NCI-H146 treated with DMSO at 0.1 percent for 48 hours (cell line): ENCODE measurements around the gene MAP1A.
"Not testable (repeated sequence)": the region's sequence is repeated elsewhere in the genome, so short reads cannot be mapped to it uniquely, and the experiment has no call there.

ENCODE experiments used
- DNase-seq: peaks from one replicate; lab custom pipeline; 2025; ENCODE audit not compliant: unreplicated experiment; lab: John Stamatoyannopoulos, UW

The MAP1A gene

DNA sequence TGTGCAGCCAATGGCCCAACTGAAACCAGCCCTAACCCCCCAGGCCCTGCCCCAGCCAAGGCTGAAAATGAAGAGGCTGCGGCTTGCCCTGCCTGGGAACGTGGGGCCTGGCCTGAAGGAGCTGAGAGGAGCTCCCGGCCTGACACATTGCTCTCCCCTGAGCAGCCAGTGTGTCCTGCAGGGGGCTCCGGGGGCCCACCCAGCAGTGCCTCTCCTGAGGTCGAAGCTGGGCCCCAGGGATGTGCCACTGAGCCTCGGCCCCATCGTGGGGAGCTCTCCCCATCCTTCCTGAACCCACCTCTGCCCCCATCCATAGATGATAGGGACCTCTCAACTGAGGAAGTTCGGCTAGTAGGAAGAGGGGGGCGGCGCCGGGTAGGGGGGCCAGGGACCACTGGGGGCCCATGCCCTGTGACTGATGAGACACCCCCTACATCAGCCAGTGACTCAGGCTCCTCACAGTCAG is 11.2 kb downstream of the MAP1A start:
- DNase-seq: no peak

DNA sequence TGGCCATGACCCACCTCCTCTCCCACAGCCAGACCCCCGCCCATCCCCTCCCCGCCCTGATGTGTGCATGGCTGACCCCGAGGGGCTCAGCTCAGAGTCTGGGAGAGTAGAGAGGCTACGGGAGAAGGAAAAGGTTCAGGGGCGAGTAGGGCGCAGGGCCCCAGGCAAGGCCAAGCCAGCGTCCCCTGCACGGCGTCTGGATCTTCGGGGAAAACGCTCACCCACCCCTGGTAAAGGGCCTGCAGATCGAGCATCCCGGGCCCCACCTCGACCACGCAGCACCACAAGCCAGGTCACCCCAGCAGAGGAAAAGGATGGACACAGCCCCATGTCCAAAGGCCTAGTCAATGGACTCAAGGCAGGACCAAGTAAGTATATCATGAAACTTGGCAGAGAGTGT is 11.7 kb downstream of the MAP1A start:
- DNase-seq: no peak

DNA sequence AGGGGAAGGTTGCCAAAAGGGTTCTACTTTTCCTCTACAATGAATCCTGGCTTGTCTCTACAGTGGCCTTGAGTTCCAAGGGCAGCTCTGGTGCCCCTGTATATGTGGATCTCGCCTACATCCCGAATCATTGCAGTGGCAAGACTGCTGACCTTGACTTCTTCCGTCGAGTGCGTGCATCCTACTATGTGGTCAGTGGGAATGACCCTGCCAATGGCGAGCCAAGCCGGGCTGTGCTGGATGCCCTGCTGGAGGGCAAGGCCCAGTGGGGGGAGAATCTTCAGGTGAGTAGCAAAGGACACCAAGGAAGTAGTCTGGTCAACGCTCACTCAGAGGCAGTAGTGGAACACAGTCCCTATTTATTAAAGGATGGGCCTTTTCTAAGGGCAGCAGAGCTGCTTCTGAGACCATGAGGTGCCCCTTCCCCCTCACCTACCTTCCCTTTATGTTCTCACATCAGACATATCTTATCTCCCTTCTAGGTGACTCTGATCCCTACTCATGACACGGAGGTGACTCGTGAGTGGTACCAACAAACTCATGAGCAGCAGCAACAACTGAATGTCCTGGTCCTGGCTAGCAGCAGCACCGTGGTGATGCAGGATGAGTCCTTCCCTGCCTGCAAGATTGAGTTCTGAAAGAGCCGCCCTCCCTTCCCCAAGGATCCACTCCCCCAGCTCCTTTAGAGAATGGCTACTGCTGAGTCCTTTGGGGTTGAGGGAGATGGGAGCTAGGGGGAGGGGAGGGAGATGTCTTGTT is 12.4 kb downstream of the MAP1A start:
- DNase-seq: no peak

DNA sequence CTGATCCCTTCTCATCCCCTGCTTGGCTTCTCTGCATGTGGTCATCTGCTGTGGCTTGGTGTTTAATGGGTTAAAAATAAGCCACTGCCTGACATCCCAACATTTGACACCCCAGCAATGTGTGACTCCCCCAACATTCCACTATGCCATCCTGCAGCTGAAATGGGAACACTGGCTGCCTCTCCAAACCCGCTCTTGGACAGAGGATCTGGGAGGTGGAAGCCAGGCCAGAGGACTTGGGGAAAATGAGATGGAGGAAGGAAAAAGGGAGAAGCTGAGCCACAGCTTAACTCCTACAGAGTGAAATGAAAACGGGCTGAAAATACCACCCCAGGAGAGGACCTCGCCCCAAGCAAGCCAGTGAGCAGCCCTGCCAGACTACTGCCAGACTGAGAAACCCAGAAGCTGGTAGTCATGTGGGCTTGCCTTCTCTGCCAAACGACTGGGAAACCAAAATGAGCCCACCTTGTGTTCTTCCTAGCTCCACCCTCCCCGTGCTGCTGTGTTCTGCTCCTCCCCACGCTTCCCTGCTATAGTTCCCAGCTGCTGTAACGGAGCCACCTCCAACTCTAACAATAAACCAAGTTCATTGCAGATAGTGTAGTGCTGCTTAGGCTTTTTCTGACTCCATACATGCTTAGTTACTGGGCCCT is 13.7 kb downstream of the MAP1A start:
- no peak for DNase-seq

DNA sequence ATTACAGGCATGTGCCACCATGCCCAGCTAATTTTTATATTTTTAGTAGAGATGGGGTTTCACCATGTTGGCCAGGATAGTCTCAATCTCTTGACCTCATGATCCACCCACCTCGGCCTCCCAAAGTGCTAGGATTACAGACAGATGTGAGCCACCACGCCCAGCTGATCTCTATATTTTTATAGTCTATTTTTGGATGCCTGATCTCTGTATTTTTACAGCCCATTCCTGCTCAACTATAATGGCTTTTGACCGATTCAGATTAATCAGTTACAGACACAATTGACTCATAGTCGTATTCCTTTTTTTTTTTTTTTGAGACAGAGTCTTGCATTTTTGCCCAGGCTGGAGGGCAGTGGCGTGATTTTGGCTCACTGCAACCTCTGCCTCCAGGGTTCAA is 15.4 kb downstream of the MAP1A start:
- DNase-seq: not testable (repeated sequence)

DNA sequence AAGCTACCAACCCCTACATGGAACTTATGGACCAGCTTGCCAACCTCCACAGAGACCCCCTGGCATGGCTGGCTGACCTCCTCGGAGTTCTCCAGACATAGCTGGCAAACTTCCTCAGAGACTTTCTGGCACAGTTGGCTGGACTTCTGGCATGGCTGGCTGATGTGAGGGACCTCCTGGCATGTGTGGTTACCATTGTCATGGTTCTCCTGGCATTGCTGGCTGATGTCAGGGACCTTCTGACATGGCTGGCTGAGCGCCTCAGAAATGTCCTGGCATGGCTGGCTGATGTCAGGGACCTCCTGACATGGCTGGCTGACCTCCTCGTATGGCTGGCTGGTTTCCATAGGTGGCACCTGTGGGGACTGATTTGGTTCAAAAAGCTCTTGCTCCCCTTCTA is 17.5 kb downstream of the MAP1A start:
- no peak for DNase-seq

DNA sequence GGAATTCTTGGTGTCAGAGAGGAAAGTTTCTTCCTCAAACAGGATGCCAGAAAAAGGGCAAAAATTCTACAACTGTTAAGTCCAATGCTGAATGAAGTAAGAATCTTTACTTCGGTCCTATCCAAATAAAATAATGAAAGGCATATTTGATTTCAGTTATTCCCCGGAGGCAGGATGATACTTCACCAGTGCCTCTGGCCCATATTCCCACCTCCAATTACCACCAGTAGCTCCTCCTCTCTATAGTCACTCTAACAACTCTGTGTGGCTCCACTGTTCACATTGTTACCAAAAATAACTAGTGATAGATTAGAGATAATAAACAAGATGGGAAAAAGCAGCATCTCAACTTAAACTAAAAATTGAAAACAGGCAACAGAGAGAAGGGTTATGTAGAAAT is 20.7 kb downstream of the MAP1A start:
- DNase-seq: no peak

DNA sequence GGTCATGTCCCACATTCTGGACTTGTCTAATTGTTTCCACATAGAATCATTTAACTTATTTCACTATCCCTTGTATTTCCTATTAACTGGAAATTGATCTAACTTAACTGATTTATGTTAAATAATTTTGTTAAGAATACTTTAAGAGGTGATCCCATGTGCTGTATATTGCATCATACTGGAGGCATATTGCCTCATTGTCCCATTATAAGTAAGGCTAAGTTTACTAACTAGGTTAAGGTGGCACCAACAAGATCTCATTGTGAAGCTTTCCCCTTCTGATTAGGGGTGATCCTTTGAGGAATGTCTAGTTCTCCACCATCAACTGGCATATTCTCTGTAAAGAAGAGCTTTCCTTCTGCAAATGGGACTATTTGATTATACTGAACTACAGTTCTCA is 24.4 kb downstream of the MAP1A start:
- DNase-seq: no peak

DNA sequence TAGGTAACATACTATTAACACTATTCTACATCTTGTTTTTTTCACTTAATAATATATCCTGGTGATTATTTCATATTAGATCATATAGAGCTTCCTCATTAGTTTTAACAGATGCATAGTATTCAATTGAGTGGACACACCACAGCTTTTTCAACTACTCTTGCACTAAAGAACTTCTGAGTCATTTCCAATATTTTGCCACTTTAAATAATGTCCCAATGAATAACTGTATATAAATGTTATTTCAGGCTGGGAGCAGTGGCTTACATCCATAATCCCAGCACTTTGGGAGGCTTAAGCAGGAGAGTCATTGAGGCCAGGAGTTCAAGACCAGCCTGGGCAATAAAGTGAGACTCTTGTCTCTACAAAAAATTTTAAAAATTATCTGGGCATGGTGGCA is 26.9 kb downstream of the MAP1A start:
- no peak for DNase-seq

DNA sequence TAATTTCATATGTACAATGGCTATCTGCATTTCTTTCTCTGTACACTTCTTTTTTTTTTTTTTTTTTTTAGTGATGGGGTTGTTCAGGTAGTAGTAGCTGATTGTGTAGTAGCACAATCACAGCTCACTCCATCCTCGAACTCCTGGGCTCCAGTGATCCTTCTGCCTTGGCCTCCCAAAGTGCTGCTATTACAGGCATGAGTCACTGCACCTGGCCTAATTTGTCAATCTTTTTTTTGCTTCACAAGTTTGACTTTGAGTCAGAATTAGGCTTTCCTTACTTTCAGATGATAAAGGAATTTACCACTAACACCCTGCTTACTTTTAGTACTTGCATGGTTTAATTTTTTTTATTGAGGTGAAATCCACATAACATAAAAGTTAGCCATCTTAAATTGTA is 28.0 kb downstream of the MAP1A start:
- no peak for DNase-seq

DNA sequence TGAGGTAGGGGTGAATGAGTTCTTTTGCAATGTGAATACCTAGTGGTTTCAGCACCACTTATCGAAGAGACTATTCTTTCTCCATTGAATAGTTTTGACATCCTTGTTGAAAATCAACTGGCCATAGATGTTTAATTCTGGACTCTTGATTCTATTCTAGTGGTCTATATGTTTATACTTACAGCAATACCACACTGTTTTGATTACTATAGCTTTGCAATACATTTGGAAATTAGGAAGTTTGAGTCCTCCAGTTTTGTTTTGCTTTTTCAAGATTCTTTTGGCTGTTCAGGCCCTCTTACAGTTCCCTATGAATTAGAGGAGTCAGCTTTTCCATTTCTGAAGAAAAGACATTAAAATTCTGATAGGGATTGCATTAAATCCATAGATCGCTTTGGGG is 30.1 kb downstream of the MAP1A start:
- DNase-seq: no peak

DNA sequence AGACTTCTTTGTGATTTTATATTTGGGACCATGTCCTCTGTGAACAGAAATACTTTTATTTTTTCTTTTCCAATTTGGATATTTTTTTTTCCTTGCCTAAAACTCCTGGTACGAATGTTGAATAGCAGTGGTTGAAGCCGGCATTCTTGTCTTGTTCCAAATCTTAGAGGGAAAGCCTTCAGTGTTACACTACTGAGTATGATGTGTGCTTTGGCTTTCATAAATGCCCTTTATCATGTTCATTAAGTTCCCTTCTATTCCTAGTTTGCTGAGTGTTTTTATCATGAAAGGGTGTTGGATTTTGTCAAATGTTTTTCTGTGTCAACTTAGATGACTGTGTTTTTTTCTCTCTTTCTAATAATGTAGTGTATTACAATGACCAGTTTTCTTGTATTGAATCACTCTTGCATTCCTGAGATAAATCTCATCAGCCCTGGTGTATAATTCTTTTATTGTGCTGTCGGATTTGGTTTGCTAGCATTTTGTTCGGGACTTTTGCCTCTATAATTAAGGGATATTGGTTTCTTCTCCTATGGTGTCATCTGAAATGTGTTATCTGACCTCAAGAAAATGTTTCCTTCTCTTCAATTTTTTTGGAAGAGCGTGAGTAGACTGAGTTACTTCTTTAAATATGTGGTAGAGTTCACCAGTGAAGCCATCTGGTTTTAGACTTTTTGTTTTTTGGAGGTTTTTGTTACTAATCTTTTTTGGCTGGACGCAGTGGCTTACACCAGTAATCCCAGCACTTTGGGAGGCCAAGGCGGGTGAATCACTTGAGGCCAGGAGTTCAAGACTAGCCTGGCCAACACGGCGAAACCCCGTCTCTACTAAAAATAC is 33.3 kb downstream of the MAP1A start:
- no peak for DNase-seq

DNA sequence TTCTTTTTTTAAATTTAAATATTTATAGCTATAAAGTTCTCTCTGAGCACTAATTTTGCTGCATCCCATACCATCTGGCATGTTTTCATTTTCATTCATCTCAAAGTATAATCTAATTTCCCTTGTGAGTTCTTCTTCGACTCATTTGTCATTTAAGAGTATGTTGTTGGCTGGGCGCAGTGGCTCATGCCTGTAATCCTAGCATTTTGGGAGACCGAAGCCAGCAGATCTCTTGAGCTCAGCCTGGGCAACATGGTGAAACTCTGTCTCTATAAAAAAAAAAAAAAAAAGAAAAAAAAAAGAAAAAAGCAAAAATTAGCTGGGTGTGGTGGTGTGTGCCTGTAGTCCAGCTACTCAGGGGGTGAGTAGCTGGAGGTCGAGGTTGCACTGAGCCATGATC is 34.8 kb downstream of the MAP1A start:
- DNase-seq: no peak

DNA sequence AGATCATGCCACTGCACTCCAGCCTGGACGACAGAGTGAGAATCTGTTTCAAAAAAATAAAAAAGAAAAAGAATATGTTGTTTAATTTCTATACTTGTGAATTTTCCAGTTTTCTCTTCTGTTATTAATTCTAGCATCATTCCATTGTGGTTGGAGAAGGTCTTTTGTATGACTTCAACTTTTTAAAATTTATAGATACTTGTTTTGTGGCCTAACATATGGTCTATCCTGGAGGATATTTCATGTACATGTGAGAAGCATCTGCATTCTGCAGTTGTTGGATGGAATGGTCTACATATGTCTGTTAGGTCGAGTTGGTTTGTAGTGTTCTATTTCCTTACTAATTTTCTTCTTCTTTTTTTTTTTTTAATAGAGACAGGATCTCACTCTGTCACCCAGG is 35.6 kb downstream of the MAP1A start:
- no peak for DNase-seq

DNA sequence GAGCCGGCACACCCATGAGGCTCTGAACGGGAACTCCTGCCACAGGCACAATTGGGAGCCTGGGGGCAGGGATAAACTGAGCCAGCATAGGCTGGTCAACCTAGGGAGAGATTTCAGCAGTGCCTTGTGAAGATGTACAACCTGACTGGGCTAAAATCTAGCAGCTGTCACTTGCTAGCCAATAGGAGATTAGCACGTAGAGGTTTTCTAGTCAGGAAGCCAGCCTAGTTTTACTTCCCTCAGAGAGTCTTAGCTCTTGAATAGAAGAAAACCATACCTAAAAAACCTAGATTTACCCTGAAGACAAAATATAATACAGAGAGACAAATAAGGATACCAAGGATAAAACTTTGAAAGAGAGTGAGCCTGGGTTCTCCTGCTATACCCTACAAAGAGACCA is 45.3 kb downstream of the MAP1A start:
- not testable (repeated sequence) for DNase-seq

DNA sequence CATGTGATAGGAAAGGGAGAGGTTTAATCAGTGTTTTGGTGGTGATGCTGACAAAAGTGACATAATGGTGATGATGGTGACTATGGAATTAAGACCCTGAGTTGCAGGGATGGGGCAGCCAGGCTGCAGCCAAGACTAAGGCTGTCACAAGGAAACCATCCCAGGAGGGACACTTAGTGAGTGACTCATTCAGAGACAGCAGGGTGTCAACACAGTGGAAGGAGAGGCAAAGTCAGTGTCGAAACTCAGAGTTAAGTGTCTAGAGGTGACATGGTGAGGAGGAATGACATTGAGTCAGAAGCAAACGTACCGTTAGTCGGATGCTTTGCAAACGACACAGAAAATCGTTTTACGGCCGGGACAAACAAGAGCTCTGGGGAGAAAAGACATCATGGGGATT is 46.4 kb downstream of the MAP1A start:
- DNase-seq: not testable (repeated sequence)

DNA sequence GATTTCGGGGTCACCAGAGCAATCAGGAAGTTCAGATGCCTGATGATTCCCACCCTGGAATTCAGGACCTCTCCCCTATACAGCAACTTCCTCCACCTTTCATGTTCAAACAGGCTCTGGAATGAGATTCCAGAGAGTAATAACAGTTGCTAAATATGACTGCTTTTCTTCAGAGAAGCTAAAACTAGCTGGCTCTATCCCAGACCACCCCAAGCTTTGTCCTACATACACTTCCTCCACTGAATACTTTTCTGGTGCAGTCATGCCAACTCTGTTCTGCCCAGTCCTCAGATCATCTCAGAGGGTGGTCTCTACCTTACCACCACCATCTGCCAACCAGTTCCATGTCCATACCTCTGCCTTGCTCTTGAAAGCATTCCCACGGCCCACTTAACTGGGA is 49.2 kb downstream of the MAP1A start:
- DNase-seq: not testable (repeated sequence)

DNA sequence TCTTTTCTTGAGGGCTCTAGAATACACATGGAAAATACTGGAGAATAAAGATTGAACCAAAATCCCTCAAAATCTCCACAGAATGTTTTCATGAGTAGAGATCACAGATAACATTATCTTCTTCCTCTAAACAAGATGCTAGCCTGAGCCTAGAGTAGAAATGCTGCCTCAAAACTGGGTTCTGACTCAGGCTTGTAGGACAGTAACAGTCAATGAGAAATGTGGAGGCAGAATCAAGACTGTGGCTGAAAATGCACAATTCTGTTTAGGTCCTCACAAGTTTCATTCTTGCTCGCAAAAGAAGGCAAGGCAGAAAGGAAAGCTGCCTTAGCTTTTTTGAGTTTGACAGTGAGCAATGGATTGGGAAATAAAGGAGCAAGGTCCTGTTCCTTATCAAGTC is 57.2 kb downstream of the MAP1A start:
- DNase-seq: not testable (repeated sequence)
